HEK293 (cell line): Measurements from ENCODE around the gene APOC3.

Experiments used
- CTCF ChIA-PET: fragments of 350-600 bp; formaldehyde crosslinking; extraction: SDS; loops from one replicate; lab custom pipeline; 2021; ENCODE audit warnings: antibody characterized with exemption; lab: Yijun Ruan, JAX
- POLR2A ChIA-PET: fragments of 300-600 bp; formaldehyde crosslinking; extraction: SDS; loops from one replicate; lab custom pipeline; 2020; ENCODE audit warnings: antibody characterized with exemption, inconsistent platforms; lab: Yijun Ruan, JAX
- H3K27ac ChIP-seq: fragments of 200-500 bp; sonication (Bioruptor generic); 2 replicates; pipeline ENCODE4 v1.5.1; 2014; ENCODE audit warnings: low read depth, low read length, control low read depth, inconsistent platforms; ENCODE audit errors: extremely low read depth
- H3K36me3 ChIP-seq, 2 experiments: fragments of 200-500 bp in 1 of 2; sonication (Bioruptor generic) in 1 of 2; 1 replicate in 1 of 2; 2 replicates in 1 of 2; pipeline ENCODE4 v1.5.1; 2014 to 2017; ENCODE audit warnings: inconsistent platforms in 2 of 2, low read length in 2 of 2; ENCODE audit not compliant: control insufficient read depth in 2 of 2, insufficient read depth in 1 of 2
- H3K4me1 ChIP-seq: fragments of 200-500 bp; sonication (Bioruptor generic); 2 replicates; pipeline ENCODE4 v1.5.1; 2014; ENCODE audit warnings: mild to moderate bottlenecking, low read length, inconsistent platforms; ENCODE audit not compliant: control insufficient read depth, insufficient read depth
- H3K4me3 ChIP-seq: 2 replicates; pipeline ENCODE4 v1.5.1; 2011; ENCODE audit warnings: low read depth, mild to moderate bottlenecking, control low read depth, low read length, moderate library complexity
- H3K9me3 ChIP-seq: fragments of 200-500 bp; sonication (Bioruptor generic); 2 replicates; pipeline ENCODE4 v1.5.1; 2014; ENCODE audit warnings: low read depth, low read length, inconsistent platforms; ENCODE audit not compliant: control insufficient read depth, insufficient read depth
- PATZ1 ChIP-seq: fragments of 450-650 bp; formaldehyde crosslinking; IDR thresholded peaks from 2 replicates; pipeline ENCODE4 v1.5.1; 2016; ENCODE audit warnings: missing biosample characterization, missing genetic modification characterization
- TCF7L2 ChIP-seq: IDR thresholded peaks from 2 replicates; pipeline ENCODE4 v1.6.1; 2011; ENCODE audit warnings: low read depth, mild to moderate bottlenecking, inconsistent platforms, low read length, moderate library complexity, borderline replicate concordance
- ZBTB11 ChIP-seq: fragments of 450-650 bp; formaldehyde crosslinking; conservative IDR thresholded peaks from 2 replicates; pipeline ENCODE4 v1.5.1; 2016; ENCODE audit warnings: low read depth, missing biosample characterization, missing genetic modification characterization
- ZFP37 ChIP-seq: fragments of 450-650 bp; formaldehyde crosslinking; IDR thresholded peaks from 2 replicates; pipeline ENCODE4 v1.5.1; 2016; ENCODE audit warnings: missing biosample characterization, missing genetic modification characterization
- ZNF133 ChIP-seq: fragments of 450-650 bp; formaldehyde crosslinking; IDR thresholded peaks from 2 replicates; pipeline ENCODE4 v1.5.1; 2016; ENCODE audit warnings: missing biosample characterization, missing genetic modification characterization
- ZNF169 ChIP-seq: fragments of 450-650 bp; formaldehyde crosslinking; IDR thresholded peaks from 2 replicates; pipeline ENCODE4 v1.5.1; 2016; ENCODE audit warnings: missing biosample characterization, missing genetic modification characterization
- ZNF174 ChIP-seq: fragments of 450-650 bp; formaldehyde crosslinking; IDR thresholded peaks from 2 replicates; pipeline ENCODE4 v1.5.0; 2017; ENCODE audit warnings: missing biosample characterization, mild to moderate bottlenecking, missing genetic modification characterization
- ZNF221 ChIP-seq: fragments of 450-650 bp; formaldehyde crosslinking; IDR thresholded peaks from 2 replicates; pipeline ENCODE4 v1.5.1; 2017; ENCODE audit warnings: missing biosample characterization, missing genetic modification characterization, borderline replicate concordance
- ZNF324 ChIP-seq: fragments of 450-650 bp; formaldehyde crosslinking; IDR thresholded peaks from 2 replicates; pipeline ENCODE4 v1.5.1; 2016; ENCODE audit warnings: missing biosample characterization, missing genetic modification characterization
- ZNF677 ChIP-seq: fragments of 450-650 bp; IDR thresholded peaks from 2 replicates; pipeline ENCODE4 v1.5.0; 2018; ENCODE audit warnings: missing biosample characterization, mild to moderate bottlenecking, missing genetic modification characterization, moderate library complexity
- ZNF707 ChIP-seq: fragments of 450-650 bp; formaldehyde crosslinking; IDR thresholded peaks from 2 replicates; pipeline ENCODE4 v1.5.1; 2016; ENCODE audit warnings: missing biosample characterization, missing genetic modification characterization
- ZNF747 ChIP-seq: fragments of 450-650 bp; formaldehyde crosslinking; IDR thresholded peaks from 2 replicates; pipeline ENCODE4 v1.5.1; 2016; ENCODE audit warnings: missing biosample characterization, missing genetic modification characterization
- ZSCAN23 ChIP-seq: fragments of 450-650 bp; formaldehyde crosslinking; IDR thresholded peaks from 2 replicates; pipeline ENCODE4 v1.5.1; 2016; ENCODE audit warnings: missing biosample characterization, missing genetic modification characterization
- TF ChIP-seq, protein P1 (sequence below): fragments of 450-650 bp; formaldehyde crosslinking; IDR thresholded peaks from 2 replicates; pipeline ENCODE4 v1.5.1; 2016; ENCODE audit warnings: missing biosample characterization, missing genetic modification characterization
- TF ChIP-seq, protein P2 (sequence below): fragments of 450-650 bp; formaldehyde crosslinking; IDR thresholded peaks from 2 replicates; pipeline ENCODE4 v1.5.1; 2017; ENCODE audit warnings: missing biosample characterization, missing genetic modification characterization

APOC3 gene

GRCh38 chr11:116819049-116819448, 10.7 kb upstream of the APOC3 start (continued):
- no peak for TF ChIP-seq ZBTB11
- TF ChIP-seq ZNF324: no peak
- TF ChIP-seq, protein P1, sequence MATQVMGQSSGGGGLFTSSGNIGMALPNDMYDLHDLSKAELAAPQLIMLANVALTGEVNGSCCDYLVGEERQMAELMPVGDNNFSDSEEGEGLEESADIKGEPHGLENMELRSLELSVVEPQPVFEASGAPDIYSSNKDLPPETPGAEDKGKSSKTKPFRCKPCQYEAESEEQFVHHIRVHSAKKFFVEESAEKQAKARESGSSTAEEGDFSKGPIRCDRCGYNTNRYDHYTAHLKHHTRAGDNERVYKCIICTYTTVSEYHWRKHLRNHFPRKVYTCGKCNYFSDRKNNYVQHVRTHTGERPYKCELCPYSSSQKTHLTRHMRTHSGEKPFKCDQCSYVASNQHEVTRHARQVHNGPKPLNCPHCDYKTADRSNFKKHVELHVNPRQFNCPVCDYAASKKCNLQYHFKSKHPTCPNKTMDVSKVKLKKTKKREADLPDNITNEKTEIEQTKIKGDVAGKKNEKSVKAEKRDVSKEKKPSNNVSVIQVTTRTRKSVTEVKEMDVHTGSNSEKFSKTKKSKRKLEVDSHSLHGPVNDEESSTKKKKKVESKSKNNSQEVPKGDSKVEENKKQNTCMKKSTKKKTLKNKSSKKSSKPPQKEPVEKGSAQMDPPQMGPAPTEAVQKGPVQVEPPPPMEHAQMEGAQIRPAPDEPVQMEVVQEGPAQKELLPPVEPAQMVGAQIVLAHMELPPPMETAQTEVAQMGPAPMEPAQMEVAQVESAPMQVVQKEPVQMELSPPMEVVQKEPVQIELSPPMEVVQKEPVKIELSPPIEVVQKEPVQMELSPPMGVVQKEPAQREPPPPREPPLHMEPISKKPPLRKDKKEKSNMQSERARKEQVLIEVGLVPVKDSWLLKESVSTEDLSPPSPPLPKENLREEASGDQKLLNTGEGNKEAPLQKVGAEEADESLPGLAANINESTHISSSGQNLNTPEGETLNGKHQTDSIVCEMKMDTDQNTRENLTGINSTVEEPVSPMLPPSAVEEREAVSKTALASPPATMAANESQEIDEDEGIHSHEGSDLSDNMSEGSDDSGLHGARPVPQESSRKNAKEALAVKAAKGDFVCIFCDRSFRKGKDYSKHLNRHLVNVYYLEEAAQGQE (tag by site-specific recombination): no peak
- no peak for TF ChIP-seq ZNF707 (tag by site-specific recombination)
- no peak for TF ChIP-seq ZNF133 (tag by site-specific recombination)

DNA sequence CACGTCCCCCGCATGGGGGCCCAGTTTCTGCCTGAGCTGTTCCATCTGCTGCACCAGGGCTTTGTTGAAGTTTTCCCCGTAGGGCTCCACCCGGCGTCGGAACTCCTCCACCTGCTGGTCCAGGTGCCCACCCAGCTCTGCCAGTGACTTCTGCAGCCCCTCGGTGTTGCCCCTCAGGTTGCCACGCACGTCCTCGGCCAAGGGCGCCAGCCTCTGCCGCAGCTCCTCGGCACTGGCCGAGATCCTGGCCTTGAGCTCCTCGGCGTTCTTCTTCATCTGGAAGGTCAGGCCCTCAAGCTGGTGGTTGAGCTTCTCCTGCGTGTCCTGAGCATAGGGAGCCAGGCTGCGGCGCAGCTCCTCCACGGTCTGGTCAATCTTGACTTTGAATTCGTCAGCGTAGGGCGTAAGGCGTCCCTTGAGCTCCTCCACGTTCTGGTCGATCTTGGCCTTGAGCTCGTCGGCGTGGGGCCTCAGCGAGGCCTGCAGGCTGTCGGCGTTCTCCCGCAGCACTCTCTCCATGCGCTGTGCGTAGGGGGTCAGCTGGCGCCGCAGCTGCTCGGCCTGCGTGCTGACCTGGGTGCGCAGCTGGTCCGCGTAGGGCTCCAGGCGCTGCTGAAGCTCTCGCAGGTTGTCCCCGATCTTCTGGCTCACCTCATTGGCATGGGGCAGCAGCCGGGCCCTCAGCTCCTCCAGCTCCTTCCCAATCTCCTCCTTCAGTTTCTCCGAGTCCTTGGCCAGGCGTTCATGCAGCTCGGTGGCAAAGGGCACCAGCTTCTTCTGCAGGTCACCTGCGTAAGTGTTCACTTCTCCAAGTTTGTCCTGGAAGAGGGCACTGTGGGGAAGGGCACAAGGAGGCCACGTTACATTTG, 8.4 kb upstream of the APOC3 start:
- Histone ChIP-seq H3K4me3 (no peak overlapping the region), H3K27ac (no peak overlapping the region), H3K4me1 (no peaks in the 10 kb centered on the region), H3K36me3 (no peaks in the 10 kb centered on the region), H3K9me3 (no peaks in the 10 kb centered on the region)
- TF ChIP-seq ZSCAN23 (tag by site-specific recombination): no peak
- TF ChIP-seq PATZ1 (tag by site-specific recombination): no peak
- TF ChIP-seq ZNF174 (tag by site-specific recombination): no peak
- TF ChIP-seq ZFP37 (tag by site-specific recombination): no peak
- TF ChIP-seq ZNF169 (tag by site-specific recombination): no peak
- no peak for TF ChIP-seq ZNF677 (tag by site-specific recombination)
- TF ChIP-seq, protein P2, sequence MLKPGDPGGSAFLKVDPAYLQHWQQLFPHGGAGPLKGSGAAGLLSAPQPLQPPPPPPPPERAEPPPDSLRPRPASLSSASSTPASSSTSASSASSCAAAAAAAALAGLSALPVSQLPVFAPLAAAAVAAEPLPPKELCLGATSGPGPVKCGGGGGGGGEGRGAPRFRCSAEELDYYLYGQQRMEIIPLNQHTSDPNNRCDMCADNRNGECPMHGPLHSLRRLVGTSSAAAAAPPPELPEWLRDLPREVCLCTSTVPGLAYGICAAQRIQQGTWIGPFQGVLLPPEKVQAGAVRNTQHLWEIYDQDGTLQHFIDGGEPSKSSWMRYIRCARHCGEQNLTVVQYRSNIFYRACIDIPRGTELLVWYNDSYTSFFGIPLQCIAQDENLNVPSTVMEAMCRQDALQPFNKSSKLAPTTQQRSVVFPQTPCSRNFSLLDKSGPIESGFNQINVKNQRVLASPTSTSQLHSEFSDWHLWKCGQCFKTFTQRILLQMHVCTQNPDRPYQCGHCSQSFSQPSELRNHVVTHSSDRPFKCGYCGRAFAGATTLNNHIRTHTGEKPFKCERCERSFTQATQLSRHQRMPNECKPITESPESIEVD (tag by site-specific recombination): no peak
- TF ChIP-seq ZNF221 (tag by site-specific recombination): no peak
- no peak for TF ChIP-seq ZNF747 (tag by site-specific recombination)
- TF ChIP-seq ZNF707 (tag by site-specific recombination): no peak
- TF ChIP-seq TCF7L2: no peak
- CTCF ChIA-PET: interaction anchor here (0.7 to 1.4 kb wide), 2 partner anchors 30 to 508 kb away, joined by 3 to 7 read pairs; partner anchors contain the start of gene APOA5
- POLR2A ChIA-PET: interaction anchor here (1.2 kb wide), 1 partner anchor 15 kb away, joined by 3 read pairs; no protein-coding TSS in a partner anchor
